IMR-90 (cell line): ENCODE data around the gene CETP. TPM values are rescaled to one million over a fixed set of nuclear protein-coding genes. Genes with fewer than 3 reads are reported as not detected.

Source experiments
- ATAC-seq: fragments of 200-7000 bp; cut with Tn5 transposase; 2 replicates; pipeline ENCODE4 v1.9.1; 2020; ENCODE audit warnings: low read depth, mild to moderate bottlenecking, moderate library complexity
- BruUV-seq: library from RNA; stranded (reverse); fragments of 400-500 nt; replicated peaks from 2 replicates; lab custom pipeline; 2021; lab: Mats Ljungman, UMichigan
- CTCF ChIA-PET: fragments of 300-600 bp; formaldehyde crosslinking; extraction: SDS; loops from one replicate; lab custom pipeline; 2021; ENCODE audit warnings: antibody characterized with exemption; lab: Yijun Ruan, JAX
- POLR2A ChIA-PET: fragments of 300-600 bp; sonication (Branson Sonifier 250); formaldehyde crosslinking; loops from one replicate; lab custom pipeline; 2022; ENCODE audit warnings: antibody characterized with exemption; ENCODE audit not compliant: unreplicated experiment; lab: Charles Lee
- DNase-seq: peaks from one replicate; pipeline ENCODE4 v3.0.0; 2013
- H2AFZ ChIP-seq: replicated peaks from 2 replicates; pipeline ENCODE3; 2013; ENCODE audit warnings: low read length, mild to moderate bottlenecking; ENCODE audit not compliant: poor library complexity
- H2AK5ac ChIP-seq: 2 replicates; pipeline ENCODE4 v1.6.1; 2013; ENCODE audit warnings: low read depth, low read length, inconsistent platforms
- H2AK9ac ChIP-seq: replicated peaks from 2 replicates; pipeline ENCODE3; 2013; ENCODE audit warnings: mild to moderate bottlenecking, low read depth, low read length, moderate library complexity; ENCODE audit not compliant: poor library complexity
- H2BK120ac ChIP-seq: 2 replicates; pipeline ENCODE4 v1.6.1; 2013; ENCODE audit warnings: low read depth, low read length, inconsistent platforms
- H2BK15ac ChIP-seq: 3 replicates; pipeline ENCODE4 v1.6.1; 2013; ENCODE audit warnings: low read depth, low read length, inconsistent platforms
- H2BK20ac ChIP-seq: 2 replicates; pipeline ENCODE4 v1.6.1; 2013; ENCODE audit warnings: low read depth, mild to moderate bottlenecking, inconsistent platforms, low read length, moderate library complexity
- H2BK5ac ChIP-seq: 2 replicates; pipeline ENCODE4 v1.6.1; 2013; ENCODE audit warnings: mild to moderate bottlenecking, low read depth, low read length, inconsistent platforms; ENCODE audit not compliant: poor library complexity, severe bottlenecking
- H3K14ac ChIP-seq: replicated peaks from 2 replicates; pipeline ENCODE4 v1.6.1; 2013; ENCODE audit warnings: low read depth, low read length, inconsistent platforms
- H3K18ac ChIP-seq: 2 replicates; pipeline ENCODE4 v1.6.1; 2013; ENCODE audit warnings: low read depth, low read length, control low read depth
- H3K23ac ChIP-seq: 2 replicates; pipeline ENCODE4 v1.6.1; 2013; ENCODE audit warnings: low read depth, low read length, inconsistent platforms
- H3K27ac ChIP-seq: 2 replicates; pipeline ENCODE4 v1.5.1; 2013; ENCODE audit warnings: mild to moderate bottlenecking, control low read depth, low read length; ENCODE audit not compliant: insufficient read depth
- H3K27me3 ChIP-seq: 2 replicates; pipeline ENCODE4 v1.6.1; 2013; ENCODE audit warnings: low read length; ENCODE audit not compliant: control insufficient read depth, insufficient read depth
- H3K36me3 ChIP-seq: 2 replicates; pipeline ENCODE4 v1.6.1; 2013; ENCODE audit warnings: low read length, mixed read lengths; ENCODE audit not compliant: control insufficient read depth, insufficient read depth
- H3K4ac ChIP-seq: 2 replicates; pipeline ENCODE4 v1.6.1; 2013; ENCODE audit warnings: low read depth, low read length, inconsistent platforms
- H3K4me1 ChIP-seq: 2 replicates; pipeline ENCODE4 v1.6.1; 2013; ENCODE audit warnings: low read length, mixed read lengths; ENCODE audit not compliant: control insufficient read depth, insufficient read depth
- H3K4me2 ChIP-seq: 2 replicates; pipeline ENCODE4 v1.6.1; 2013; ENCODE audit warnings: low read depth, mild to moderate bottlenecking, control low read depth, low read length, moderate library complexity
- H3K4me3 ChIP-seq: 2 replicates; pipeline ENCODE4 v1.5.1; 2013; ENCODE audit warnings: low read depth, mild to moderate bottlenecking, control low read depth, low read length, moderate library complexity; ENCODE audit not compliant: insufficient read depth
- H3K56ac ChIP-seq: 2 replicates; pipeline ENCODE4 v1.6.1; 2013; ENCODE audit warnings: low read length, inconsistent platforms; ENCODE audit not compliant: insufficient read depth; ENCODE audit errors: extremely low read depth
- H3K79me1 ChIP-seq, 2 experiments: 2 replicates each; pipeline ENCODE4 v1.6.1; 2013; ENCODE audit warnings: low read length in 2 of 2, inconsistent platforms in 1 of 2, low read depth in 1 of 2
- H3K9ac ChIP-seq: 2 replicates; pipeline ENCODE4 v1.6.1; 2013; ENCODE audit warnings: low read depth, low read length, control low read depth
- H3K9me1 ChIP-seq: 2 replicates; pipeline ENCODE4 v1.6.1; 2013; ENCODE audit warnings: low read length, inconsistent platforms; ENCODE audit not compliant: insufficient read depth
- H3K9me3 ChIP-seq: 2 replicates; pipeline ENCODE4 v1.6.1; 2013; ENCODE audit warnings: low read length; ENCODE audit not compliant: control insufficient read depth, insufficient read depth
- H4K20me1 ChIP-seq: 2 replicates; pipeline ENCODE4 v1.6.1; 2013; ENCODE audit warnings: low read length, inconsistent platforms; ENCODE audit not compliant: insufficient read depth
- H4K5ac ChIP-seq: 2 replicates; pipeline ENCODE4 v1.6.1; 2013; ENCODE audit warnings: mild to moderate bottlenecking, low read depth, low read length, control low read depth
- H4K8ac ChIP-seq, 2 experiments: 2 replicates each; pipeline ENCODE4 v1.6.1; 2013; ENCODE audit warnings: low read depth in 2 of 2, low read length in 2 of 2, control low read depth in 1 of 2, inconsistent platforms in 1 of 2
- H4K91ac ChIP-seq: 2 replicates; pipeline ENCODE4 v1.6.1; 2013; ENCODE audit warnings: low read depth, low read length, inconsistent platforms; ENCODE audit not compliant: insufficient read depth
- FOS ChIP-seq: fragments of 150-350 bp; IDR thresholded peaks from 2 replicates; pipeline ENCODE4 v1.6.1; 2016; ENCODE audit warnings: low read depth, low read length
- MAFK ChIP-seq: IDR thresholded peaks from 2 replicates; pipeline ENCODE4 v1.6.1; 2012; ENCODE audit warnings: low read depth, low read length, improper control_type of control experiment
- MAZ ChIP-seq: IDR thresholded peaks from 2 replicates; pipeline ENCODE4 v1.6.1; 2012; ENCODE audit warnings: low read depth, mild to moderate bottlenecking, low read length, improper control_type of control experiment, moderate library complexity, borderline replicate concordance
- RCOR1 ChIP-seq: IDR thresholded peaks from 2 replicates; pipeline ENCODE4 v1.6.1; 2012; ENCODE audit warnings: mild to moderate bottlenecking, low read length, improper control_type of control experiment; ENCODE audit not compliant: insufficient replicate concordance
- SMC3 ChIP-seq: fragments of 150-350 bp; IDR thresholded peaks from 2 replicates; pipeline ENCODE4 v1.6.1; 2016; ENCODE audit warnings: low read depth, mild to moderate bottlenecking, antibody characterized with exemption, low read length, moderate library complexity
- WGBS, 2 experiments: methylation state at CpG; one replicate each; pipeline versions ENCODE4 v1.1.5 to v1.1.7; 2013; ENCODE audit warnings: missing lambda C conversion rate in 2 of 2; ENCODE audit not compliant: insufficient read length in 1 of 2; ENCODE audit errors: extremely low coverage in 2 of 2; 5-methylcytosine and 5-hydroxymethylcytosine counted together
- dilution Hi-C: fragments of 300-500 bp; cut with HindIII; formaldehyde crosslinking; loops from one replicate; pipeline ENCODE4 v1.14.3; 2018; ENCODE audit warnings: low sequenced_read_pairs; ENCODE audit not compliant: unreplicated experiment
- in situ Hi-C: fragments of 300-500 bp; cut with MboI; formaldehyde crosslinking; loops from 3 replicates; pipeline ENCODE4 v1.14.3; 2019; ENCODE audit warnings: low sequenced_read_pairs, inconsistent platforms, mixed read lengths
- intact Hi-C: fragments of 100-400 bp; cut with micrococcal nuclease; formaldehyde crosslinking; loops from 2 replicates; pipeline ENCODE4 v1.10.0; 2022
- polyA plus RNA-seq, 3 experiments: library from polyadenylated mRNA; depleted of rRNA; stranded (reverse); fragments of >200 nt; gene quantifications; 2 replicates each; pipeline ENCODE4 v1.2.3, GENCODE V29; 2012; ENCODE audit warnings: low replicate concordance in 1 of 3
- total RNA-seq: library from RNA; depleted of rRNA; stranded (reverse); fragments of >200 nt; gene quantifications from 2 replicates; pipeline ENCODE4 v1.2.3, GENCODE V29; 2012

Gene CETP
- total and polyA plus RNA-seq, 2 of the 4 experiments (the other 2 are of a cell fraction), result not detected

- ChIA-PET CTCF (interaction anchor here (0.6 to 1.1 kb wide), 2 partner anchors 9 to 53 kb away, joined by 3 to 4 read pairs; no protein-coding TSS in a partner anchor), POLR2A (no interaction called here)
- peaks cover 4% of the 10 kb centered on the region; the same call in 1 of the 2 replicates for H4K20me1 ChIP-seq
- H4K8ac ChIP-seq, result no peak overlapping the region
- 0 out of 2 replicates have a peak, but pooled peaks cover 2% of the 10 kb centered on the region for H3K4me1 ChIP-seq
- H4K5ac ChIP-seq, result no peak overlapping the region
- ATAC-seq, result peak; percentile 54
- no peak overlapping the region for H3K23ac ChIP-seq
- H3K36me3 ChIP-seq, result peaks cover 11% of the 10 kb centered on the region; the same call in 1 of the 2 replicates
- no TSS peak for BruUV-seq
- no peaks in the 10 kb centered on the region for H3K79me1 ChIP-seq
- DNase-seq, result peak; percentile 77
- no peak overlapping the region for H3K4me3 ChIP-seq
- H3K9ac ChIP-seq, result no peak overlapping the region
- H2BK20ac ChIP-seq, result no peak overlapping the region
- H3K27ac ChIP-seq, result no peak overlapping the region
- H2BK5ac ChIP-seq, result no peak overlapping the region
- dilution Hi-C loops (no loop called here), intact Hi-C loops (no loop called here), in situ Hi-C loops (no loop called here)
- no peak overlapping the region for H2BK15ac ChIP-seq
- peak overlapping the region; percentile 70 for H2AK9ac ChIP-seq
- no peaks in the 10 kb centered on the region for H3K27me3 ChIP-seq
- peaks cover 21% of the 10 kb centered on the region for H3K9me1 ChIP-seq
- H2AK5ac ChIP-seq, result 0 out of 2 replicates have a peak overlapping the region, but pooled peaks have one; percentile 31
- no peak overlapping the region for H3K56ac ChIP-seq
- 100% methylated on average over 1 of the region's 16 CpGs; no CpG with 5 or more reads in 1 of the 2 experiments for WGBS, 2 experiments
- H3K4ac ChIP-seq, result no peak overlapping the region
- TF ChIP-seq SMC3 (no peak), MAFK (0 out of 2 replicates have a peak, but pooled peaks have one; percentile 20), FOS (peak; percentile 76), RCOR1 (peak; percentile 81), MAZ (peak; percentile 45; the same call in 1 of the 2 replicates)
- no peak overlapping the region for H3K4me2 ChIP-seq
- H2BK120ac ChIP-seq, result no peak overlapping the region
- no peak overlapping the region for H3K14ac ChIP-seq
- no peak overlapping the region for H4K91ac ChIP-seq
- no peak overlapping the region for H3K18ac ChIP-seq
- no peaks in the 10 kb centered on the region for H3K9me3 ChIP-seq
- no peak overlapping the region for H2AFZ ChIP-seq
Measured at GRCh38 chr16:57029161-57030160, 67.7 kb downstream of the CETP start.
